Measurements from ENCODE around the gene TACC3.

DNA sequence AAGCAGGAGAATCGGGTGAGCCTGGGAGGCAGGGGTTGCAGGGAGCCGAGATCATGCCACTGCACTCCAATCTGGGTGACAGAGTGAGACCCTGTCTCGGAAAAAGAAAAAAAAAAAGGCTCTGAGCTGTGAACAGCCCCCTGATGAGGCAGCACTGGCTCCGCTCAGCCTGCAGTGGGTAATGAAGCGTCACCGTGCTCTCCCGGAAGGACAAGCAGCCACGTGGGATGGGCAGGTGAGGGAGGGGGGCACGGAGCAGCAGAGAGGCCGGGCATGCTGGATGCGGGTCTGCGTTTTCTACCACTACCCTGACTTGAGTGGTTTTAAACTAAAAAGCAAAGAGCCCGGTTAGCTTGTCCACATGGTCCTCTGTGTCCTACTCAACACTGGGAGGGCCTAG, 15.5 kb downstream of the TACC3 start:
- TF ChIP-seq, protein P1, sequence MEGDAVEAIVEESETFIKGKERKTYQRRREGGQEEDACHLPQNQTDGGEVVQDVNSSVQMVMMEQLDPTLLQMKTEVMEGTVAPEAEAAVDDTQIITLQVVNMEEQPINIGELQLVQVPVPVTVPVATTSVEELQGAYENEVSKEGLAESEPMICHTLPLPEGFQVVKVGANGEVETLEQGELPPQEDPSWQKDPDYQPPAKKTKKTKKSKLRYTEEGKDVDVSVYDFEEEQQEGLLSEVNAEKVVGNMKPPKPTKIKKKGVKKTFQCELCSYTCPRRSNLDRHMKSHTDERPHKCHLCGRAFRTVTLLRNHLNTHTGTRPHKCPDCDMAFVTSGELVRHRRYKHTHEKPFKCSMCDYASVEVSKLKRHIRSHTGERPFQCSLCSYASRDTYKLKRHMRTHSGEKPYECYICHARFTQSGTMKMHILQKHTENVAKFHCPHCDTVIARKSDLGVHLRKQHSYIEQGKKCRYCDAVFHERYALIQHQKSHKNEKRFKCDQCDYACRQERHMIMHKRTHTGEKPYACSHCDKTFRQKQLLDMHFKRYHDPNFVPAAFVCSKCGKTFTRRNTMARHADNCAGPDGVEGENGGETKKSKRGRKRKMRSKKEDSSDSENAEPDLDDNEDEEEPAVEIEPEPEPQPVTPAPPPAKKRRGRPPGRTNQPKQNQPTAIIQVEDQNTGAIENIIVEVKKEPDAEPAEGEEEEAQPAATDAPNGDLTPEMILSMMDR (IDR thresholded peaks at IDR 0.05), result no peak
- TF ChIP-seq POLR2AphosphoS5 (IDR thresholded peaks at IDR 0.05), result no peak

All from esophagus muscularis mucosa (tissue), 3 donors.